ENCODE results near the gene BRAT1. TPM values are rescaled to one million over a fixed set of nuclear protein-coding genes. Genes with fewer than 3 reads are reported as not detected.

The BRAT1 gene
- total RNA-seq, 1 donor from 2014 or later = 14.7 TPM

DNA sequence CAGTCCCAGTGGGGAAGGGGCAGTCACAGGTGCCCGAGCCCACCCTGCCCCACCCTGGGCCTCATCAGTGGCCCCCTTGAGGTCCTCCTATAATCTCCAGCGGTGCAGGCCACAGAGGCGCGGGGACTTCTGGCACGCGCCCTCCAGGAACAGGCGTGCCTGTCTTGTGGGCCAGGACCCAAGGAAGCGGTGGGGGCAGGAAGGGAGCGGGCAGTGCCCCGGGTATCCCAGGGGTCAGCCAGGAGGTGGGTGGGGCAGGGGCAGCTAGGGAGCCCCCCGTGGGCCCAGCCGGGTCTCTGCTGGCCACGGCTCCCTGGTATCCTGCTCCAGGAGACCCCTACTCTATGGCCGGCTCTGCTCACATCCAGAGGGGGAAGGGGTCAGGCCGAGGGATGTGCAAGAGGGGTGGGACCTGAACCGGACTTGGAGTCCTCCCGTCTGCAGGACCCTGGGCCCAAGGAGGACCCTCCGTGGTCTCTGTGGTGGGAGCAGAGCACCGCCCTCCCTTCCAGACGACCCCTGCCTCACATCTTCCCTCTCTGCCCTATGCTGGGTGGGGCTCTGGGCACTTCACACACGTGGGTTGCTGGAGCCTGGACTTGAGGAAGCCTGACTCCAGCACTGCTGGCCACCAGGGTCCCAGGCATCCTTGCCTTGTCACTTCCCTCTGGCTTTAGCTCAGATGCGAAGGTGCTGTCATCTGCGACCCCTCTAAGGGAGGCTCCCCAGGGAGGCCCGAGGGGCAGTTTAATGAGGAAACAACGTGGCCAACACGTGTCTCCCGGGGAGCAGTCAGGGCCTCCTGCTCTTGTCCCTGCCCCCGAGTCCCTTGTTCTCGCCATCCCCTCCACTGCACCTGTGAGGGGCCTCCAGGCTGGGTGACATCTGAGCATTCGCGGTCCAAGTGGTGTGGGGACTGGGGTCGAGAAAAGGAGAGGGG, 60.9 kb downstream of the BRAT1 start:
- ATAC-seq (ENCODE audit: poor library complexity) (peak; percentile 32), DNase-seq (no peak)
- intact Hi-C loops (cut with DNase I) = no loop called here

DNA sequence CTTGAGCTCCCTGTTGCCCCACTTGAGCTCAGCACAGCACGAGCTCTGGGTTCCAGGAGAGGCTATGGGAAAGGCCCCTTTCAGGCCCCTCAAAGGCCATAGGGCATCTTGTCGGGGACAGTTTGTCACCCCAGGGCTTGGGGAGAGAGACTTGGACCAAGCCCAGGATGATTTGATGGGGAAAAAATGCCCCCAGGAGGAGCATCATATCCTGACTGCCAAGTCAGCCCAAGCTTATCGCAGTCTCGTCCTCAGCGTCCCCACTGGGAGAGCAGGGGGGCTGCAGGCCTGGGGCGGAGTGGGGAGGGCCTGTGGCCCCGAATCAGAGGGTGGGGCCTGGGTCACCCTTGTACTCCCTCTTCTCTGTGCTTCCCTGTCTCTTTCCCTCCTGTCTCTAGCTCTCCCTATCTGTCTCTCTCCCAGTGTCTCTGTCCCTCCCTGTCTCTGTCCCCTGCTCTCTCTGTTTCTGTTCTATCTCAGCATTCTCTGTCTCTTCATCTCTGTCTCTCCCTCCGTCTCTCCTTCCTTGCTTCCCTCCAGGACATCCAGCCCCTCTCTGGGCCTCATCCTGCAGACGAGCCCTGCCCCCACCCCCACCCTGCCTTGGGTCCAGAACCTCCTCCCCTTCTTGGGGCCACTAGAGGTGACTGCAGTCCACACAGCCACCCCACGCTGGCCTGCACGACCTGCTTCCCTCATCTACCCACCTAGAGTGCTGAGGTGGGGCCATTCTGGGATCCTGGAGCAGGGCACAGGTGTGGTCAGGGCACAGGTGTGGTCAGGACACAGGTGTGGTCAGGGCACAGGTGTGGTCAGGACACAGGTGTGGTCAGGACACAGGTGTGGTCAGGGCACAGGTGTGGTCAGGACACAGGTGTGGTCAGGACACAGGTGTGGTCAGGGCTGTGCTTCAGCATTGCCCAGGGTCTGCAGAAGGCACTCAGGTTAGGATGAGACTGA, 61.8 kb downstream of the BRAT1 start:
- peak; percentile 39 for ATAC-seq (ENCODE audit: poor library complexity)
- DNase-seq = no peak
- intact Hi-C loops (cut with DNase I) = no loop called here

DNA sequence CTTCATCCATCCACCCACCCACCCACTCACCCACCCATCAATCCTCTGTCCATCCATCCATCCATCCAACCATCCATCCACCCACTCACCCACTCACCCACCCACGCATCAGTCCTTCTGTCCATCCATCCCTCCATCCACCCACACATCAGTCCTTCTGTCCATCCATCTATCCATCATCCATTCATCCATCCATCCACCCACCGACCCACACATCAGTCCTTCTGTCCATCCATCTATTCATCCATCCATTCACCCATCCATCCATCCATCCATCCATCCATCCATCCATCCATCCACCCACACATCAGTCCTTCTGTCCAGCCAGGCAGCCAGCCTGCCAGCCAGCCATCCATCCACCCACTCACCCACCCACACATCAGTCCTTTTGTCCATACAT, 63.3 kb downstream of the BRAT1 start:
- no peak for ATAC-seq (ENCODE audit: poor library complexity)
- intact Hi-C loops (cut with DNase I) = no loop called here

DNA sequence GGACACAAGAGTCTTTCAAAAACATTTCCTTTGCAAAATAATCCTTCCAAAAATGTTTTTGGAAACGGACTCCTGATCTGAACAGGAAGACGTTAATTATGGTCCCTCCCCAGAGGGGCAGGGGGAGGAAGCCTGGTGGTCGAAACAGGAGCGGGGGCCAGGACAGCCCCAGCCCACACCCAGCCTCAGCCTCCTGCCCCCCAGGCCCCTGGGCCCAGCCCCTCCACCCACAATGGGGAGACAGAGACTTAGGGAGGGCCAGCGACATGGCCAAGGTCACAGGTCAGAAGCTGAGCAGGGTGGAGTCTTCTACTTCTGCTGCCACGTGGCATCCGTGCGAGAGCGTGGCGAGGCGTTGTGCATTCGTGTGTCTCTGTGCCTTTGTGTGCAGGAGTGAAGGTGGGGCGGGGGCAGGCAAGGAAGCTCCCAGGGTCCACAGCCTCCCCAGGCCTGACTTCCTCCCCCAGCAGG, 65.1 kb downstream of the BRAT1 start:
- DNase-seq = no peak
- peak; percentile 3 for ATAC-seq (ENCODE audit: poor library complexity)
- intact Hi-C loops (cut with DNase I) = no loop called here

More for the DNA sequence above, 63.3 kb downstream of the BRAT1 start:
- no peak for DNase-seq

DNA sequence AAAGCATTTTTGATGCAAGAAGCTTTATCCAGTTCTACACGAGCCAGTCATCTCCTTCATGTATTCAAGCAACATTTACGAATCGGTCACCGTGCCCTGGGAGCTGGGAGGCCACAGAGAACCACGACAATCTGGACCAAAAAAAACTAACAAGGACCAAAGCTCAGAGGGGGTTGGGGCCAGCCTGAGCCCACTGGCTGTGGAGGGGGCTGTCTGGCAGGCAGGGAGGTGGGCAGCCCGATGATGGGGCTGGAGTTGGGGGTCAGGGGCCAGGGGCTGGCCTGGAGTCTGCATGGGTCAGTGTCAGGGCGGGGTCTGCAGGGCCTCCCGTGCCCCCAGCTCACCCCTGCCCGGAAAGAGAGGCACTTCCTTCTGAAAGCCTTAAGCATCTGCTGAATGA, 66.6 kb downstream of the BRAT1 start:
- ATAC-seq (ENCODE audit: poor library complexity) (peak; percentile 6), DNase-seq (peak; percentile 35)
- intact Hi-C loops (cut with DNase I) = no loop called here

DNA sequence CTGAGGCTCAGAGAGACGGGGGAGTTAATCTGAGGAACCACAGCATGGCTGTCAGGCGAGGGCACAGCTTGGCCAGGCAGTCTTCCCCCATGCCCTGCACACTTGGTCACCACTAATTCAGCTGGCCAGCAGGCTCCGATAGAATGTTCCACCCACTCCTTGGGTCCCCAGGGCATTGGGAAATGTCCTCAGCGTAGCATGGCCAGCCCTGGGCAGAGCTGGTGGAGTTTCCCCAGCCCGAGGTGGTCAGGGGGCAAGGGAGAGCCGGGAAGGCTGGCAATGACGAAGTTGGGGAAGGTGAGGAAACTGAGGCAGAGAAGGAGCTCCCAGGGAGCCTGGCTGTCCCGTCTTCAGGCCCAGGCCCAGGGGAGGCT, 67.1 kb downstream of the BRAT1 start:
- DNase-seq (peak; percentile 76), ATAC-seq (ENCODE audit: poor library complexity) (peak; percentile 81)
- intact Hi-C loops (cut with DNase I) = no loop called here

Small RNAs within 50 kb of the gene (microRNA-seq; reads per million reads assigned to microRNA genes)
- not detected for gene MIR4648

Other genes with a start within 250 kb of the BRAT1 start
- gene SNX8, start 241.1 kb downstream of the BRAT1 start, total RNA-seq = 19.1 TPM
- gene EIF3B, start 200.7 kb downstream of the BRAT1 start, total RNA-seq = 68.0 TPM
- 14.8 TPM for gene CHST12, start 151.9 kb downstream of the BRAT1 start, total RNA-seq
- gene GRIFIN, start 79.1 kb downstream of the BRAT1 start, total RNA-seq = not detected
- gene LFNG, start 35.8 kb downstream of the BRAT1 start, total RNA-seq = 4.6 TPM
- gene IQCE, start 3.5 kb upstream of the BRAT1 start, total RNA-seq = 9.9 TPM
- 12.6 TPM for gene TTYH3, start 76.5 kb upstream of the BRAT1 start, total RNA-seq
- gene AMZ1, start 132.7 kb upstream of the BRAT1 start, total RNA-seq = 0.08 TPM